Sigmoid colon (tissue), 4 donors: ENCODE measurements around the gene PTGS1.

Source experiments
- EP300 ChIP-seq, 4 donors: sonication (generic); formaldehyde crosslinking; IDR thresholded peaks; one replicate each; pipeline ENCODE4 v1.6.1; 2017; ENCODE audit warnings: antibody characterized with exemption in 4 of 4
- POLR2A ChIP-seq, 2 donors: fragments of 450-650 bp; IDR thresholded peaks; one replicate each; pipeline ENCODE4 v1.6.1; 2016; ENCODE audit warnings: antibody characterized with exemption in 2 of 2, mild to moderate bottlenecking in 2 of 2, moderate library complexity in 2 of 2
- POLR2AphosphoS5 ChIP-seq, 4 donors: sonication (generic); formaldehyde crosslinking; IDR thresholded peaks; one replicate each; pipeline ENCODE4 v1.6.1; 2017; ENCODE audit warnings: antibody characterized with exemption in 4 of 4
- TF ChIP-seq, protein P1 (sequence below), 4 experiments: fragments of 450-650 bp in 3 of 4; fragments of 200-600 bp in 1 of 4; IDR thresholded peaks; one replicate each; pipeline ENCODE4 v1.5.1; 2016 to 2019; ENCODE audit warnings: antibody characterized with exemption in 4 of 4, mild to moderate bottlenecking in 3 of 4, moderate library complexity in 2 of 4

DNA sequence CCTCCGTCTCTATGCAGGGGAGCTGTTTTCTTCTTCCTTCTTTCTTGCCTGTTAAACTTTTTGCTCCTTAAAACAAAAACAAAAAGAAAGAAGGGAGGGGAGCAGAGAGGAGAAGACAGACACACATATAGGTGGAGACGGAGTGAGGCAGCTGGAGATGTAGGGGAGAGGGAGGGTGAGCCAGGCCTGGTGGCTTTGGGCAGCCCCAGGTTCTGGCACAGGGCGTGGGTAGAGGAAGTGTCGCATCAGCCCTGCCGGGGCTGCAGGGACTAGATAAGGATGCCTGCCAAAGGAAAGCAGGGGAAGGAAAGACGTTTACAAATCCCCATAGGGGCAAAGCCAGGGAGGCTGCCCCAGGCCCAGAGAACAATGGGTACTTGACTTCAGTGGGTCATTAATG is 38.7 kb upstream of the PTGS1 start:
- TF ChIP-seq, protein P1, sequence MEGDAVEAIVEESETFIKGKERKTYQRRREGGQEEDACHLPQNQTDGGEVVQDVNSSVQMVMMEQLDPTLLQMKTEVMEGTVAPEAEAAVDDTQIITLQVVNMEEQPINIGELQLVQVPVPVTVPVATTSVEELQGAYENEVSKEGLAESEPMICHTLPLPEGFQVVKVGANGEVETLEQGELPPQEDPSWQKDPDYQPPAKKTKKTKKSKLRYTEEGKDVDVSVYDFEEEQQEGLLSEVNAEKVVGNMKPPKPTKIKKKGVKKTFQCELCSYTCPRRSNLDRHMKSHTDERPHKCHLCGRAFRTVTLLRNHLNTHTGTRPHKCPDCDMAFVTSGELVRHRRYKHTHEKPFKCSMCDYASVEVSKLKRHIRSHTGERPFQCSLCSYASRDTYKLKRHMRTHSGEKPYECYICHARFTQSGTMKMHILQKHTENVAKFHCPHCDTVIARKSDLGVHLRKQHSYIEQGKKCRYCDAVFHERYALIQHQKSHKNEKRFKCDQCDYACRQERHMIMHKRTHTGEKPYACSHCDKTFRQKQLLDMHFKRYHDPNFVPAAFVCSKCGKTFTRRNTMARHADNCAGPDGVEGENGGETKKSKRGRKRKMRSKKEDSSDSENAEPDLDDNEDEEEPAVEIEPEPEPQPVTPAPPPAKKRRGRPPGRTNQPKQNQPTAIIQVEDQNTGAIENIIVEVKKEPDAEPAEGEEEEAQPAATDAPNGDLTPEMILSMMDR (IDR thresholded peaks at IDR 0.05) = no peak
- TF ChIP-seq POLR2AphosphoS5 (IDR thresholded peaks at IDR 0.05) (peak in 1 of 4 donors; percentile 10), EP300 (IDR thresholded peaks at IDR 0.05) (no peak), POLR2A (IDR thresholded peaks at IDR 0.05) (no peak)
